Subcutaneous abdominal adipose tissue (tissue), 5 donors: ENCODE data around the gene OPN1LW.

Source experiments
- H3K27ac ChIP-seq: one replicate; pipeline ENCODE4 v1.7.0; 2013; ENCODE audit warnings: low read depth, mild to moderate bottlenecking, inconsistent platforms, low read length, moderate library complexity
- H3K27me3 ChIP-seq, 5 donors: one replicate each; pipeline ENCODE4 v1.7.0; 2013; ENCODE audit warnings: low read length in 5 of 5, inconsistent platforms in 1 of 5; ENCODE audit not compliant: control insufficient read depth in 5 of 5, insufficient read depth in 4 of 5
- H3K36me3 ChIP-seq, 5 donors: one replicate each; pipeline ENCODE4 v1.7.0; 2013; ENCODE audit warnings: low read length in 5 of 5; ENCODE audit not compliant: control insufficient read depth in 5 of 5, insufficient read depth in 5 of 5
- H3K4me1 ChIP-seq, 5 donors: one replicate each; pipeline ENCODE4 v1.7.0; 2013; ENCODE audit warnings: low read length in 5 of 5, mild to moderate bottlenecking in 3 of 5, moderate library complexity in 1 of 5; ENCODE audit not compliant: control insufficient read depth in 5 of 5, insufficient read depth in 5 of 5
- H3K4me3 ChIP-seq, 5 donors: one replicate each; pipeline ENCODE4 v1.7.0; 2013; ENCODE audit warnings: low read length in 5 of 5, low read depth in 1 of 5
- H3K9ac ChIP-seq, 5 donors: one replicate each; pipeline ENCODE4 v1.7.0; 2013; ENCODE audit warnings: low read length in 5 of 5, mild to moderate bottlenecking in 4 of 5, moderate library complexity in 3 of 5
- H3K9me3 ChIP-seq, 5 donors: one replicate each; pipeline ENCODE4 v1.7.0; 2013; ENCODE audit warnings: low read length in 5 of 5; ENCODE audit not compliant: control insufficient read depth in 5 of 5
- donor health status: healthy.
- donor health status: healthy.
- donor health status: healthy.
- donor health status: healthy.
- donor health status: healthy.

The OPN1LW gene

GRCh38 chrX:154131955-154132354 is 12.1 kb upstream of the OPN1LW start:
- Histone ChIP-seq H3K4me3 (no peak overlapping the region), H3K4me1 (peaks cover 0 to 6% (median 1%) of the 10 kb centered on the region in 5 donors), H3K27me3 (peaks cover 0 to 10% (median 2%) of the 10 kb centered on the region in 5 donors)

DNA sequence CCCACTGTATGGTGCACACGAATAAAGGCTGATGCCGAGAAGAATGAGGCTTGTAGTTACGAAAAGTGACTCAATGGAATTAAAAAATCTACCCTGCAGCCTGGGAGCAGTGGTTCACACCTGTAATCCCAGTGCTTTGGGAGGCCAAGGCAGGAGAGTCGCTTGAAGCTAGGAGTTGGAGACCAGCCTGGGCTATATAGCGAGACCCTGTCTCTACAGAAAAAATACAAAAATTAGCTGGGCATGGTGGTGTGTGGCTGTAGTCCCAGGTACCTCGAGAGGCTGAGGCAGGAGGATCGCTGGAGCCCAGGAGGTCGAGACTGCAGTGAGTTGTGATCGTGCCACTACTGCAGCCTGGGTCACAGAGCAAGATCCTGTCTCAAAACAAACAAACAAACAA is 11.7 kb upstream of the OPN1LW start:
- Histone ChIP-seq H3K36me3 (no peaks in the 10 kb centered on the region), H3K9me3 (no peaks in the 10 kb centered on the region), H3K27ac (no peak overlapping the region), H3K4me3 (no peak overlapping the region), H3K4me1 (peaks cover 0 to 7% (median 1%) of the 10 kb centered on the region in 5 donors), H3K9ac (no peak overlapping the region), H3K27me3 (peaks cover 0 to 10% (median 2%) of the 10 kb centered on the region in 5 donors)

More at GRCh38 chrX:154131955-154132354, 12.1 kb upstream of the OPN1LW start:
- Histone ChIP-seq H3K9me3 (no peaks in the 10 kb centered on the region), H3K9ac (no peak overlapping the region), H3K27ac (no peak overlapping the region), H3K36me3 (no peaks in the 10 kb centered on the region)

GRCh38 chrX:154135458-154136229 is 8.4 kb upstream of the OPN1LW start:
- no peak overlapping the region for H3K27ac ChIP-seq

DNA sequence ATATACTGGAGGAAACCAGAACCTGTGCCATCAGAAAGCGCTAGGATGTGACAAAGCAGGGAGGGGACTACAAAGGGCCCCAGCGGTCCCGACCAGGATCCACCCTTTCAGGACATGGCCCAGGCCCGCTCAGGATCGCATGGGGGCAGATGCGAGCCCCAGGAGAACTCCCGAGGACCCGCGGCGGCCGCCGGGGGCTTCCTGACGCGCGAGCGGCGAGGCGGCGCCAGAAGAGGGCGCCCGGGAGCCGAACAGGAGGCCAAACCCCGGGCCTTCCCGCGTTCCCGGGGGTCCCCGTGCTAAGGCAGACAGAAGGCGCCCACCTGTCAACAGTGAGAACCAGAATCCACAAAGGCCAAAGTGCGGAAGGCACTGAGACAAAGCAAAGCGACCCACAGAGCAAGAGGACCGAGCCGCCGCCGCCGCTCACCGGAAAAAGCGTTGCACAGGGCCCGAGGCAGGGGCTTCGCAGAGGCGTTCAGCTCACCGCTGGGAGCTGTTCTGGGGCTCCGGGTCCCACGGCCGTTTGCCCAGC is 7.3 kb upstream of the OPN1LW start:
- Histone ChIP-seq H3K4me1 (peaks cover 0 to 7% (median 1%) of the 10 kb centered on the region in 5 donors), H3K36me3 (no peaks in the 10 kb centered on the region), H3K27me3 (peaks cover 0 to 10% (median 2%) of the 10 kb centered on the region in 5 donors), H3K9me3 (peaks cover 0 to 4% (median 0%) of the 10 kb centered on the region in 5 donors), H3K4me3 (peak overlapping the region in 3 of 5 donors; percentile 35 to 47 (median 40)), H3K27ac (peak overlapping the region; percentile 30), H3K9ac (peak overlapping the region in 2 of 5 donors; percentile 47 to 56)

More at GRCh38 chrX:154135458-154136229, 8.4 kb upstream of the OPN1LW start:
- Histone ChIP-seq H3K4me1 (peaks cover 0 to 7% (median 1%) of the 10 kb centered on the region in 5 donors), H3K9ac (no peak overlapping the region), H3K4me3 (no peak overlapping the region), H3K9me3 (peaks cover 0 to 4% (median 0%) of the 10 kb centered on the region in 5 donors), H3K27me3 (peaks cover 0 to 10% (median 2%) of the 10 kb centered on the region in 5 donors), H3K36me3 (no peaks in the 10 kb centered on the region)

DNA sequence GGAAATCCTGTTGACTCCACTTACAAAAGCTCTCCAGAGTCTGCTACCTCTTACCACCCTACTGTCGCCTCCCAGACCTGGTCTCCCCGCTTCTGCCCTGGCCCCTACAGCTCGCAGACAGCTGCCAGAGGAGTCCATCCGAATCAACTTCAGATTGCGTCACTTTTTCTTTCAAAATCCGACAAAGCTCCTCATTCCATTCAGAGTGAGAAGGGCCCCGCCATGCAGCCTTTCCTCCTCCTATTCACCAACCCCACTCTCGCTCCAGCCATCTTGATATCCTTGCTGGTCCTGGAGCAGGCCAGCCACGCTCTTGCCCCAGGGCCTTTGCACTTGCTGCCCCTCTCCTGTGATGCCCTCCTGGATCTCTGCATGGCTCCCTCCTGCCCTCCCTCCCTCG is 5.2 kb upstream of the OPN1LW start:
- Histone ChIP-seq H3K27me3 (peaks cover 0 to 12% (median 6%) of the 10 kb centered on the region in 5 donors), H3K9ac (no peak overlapping the region)

GRCh38 chrX:154140206-154140605 is 3.8 kb upstream of the OPN1LW start:
- no peak overlapping the region for H3K9ac ChIP-seq
- H3K27me3 ChIP-seq = peaks cover 0 to 12% (median 6%) of the 10 kb centered on the region in 5 donors
- peaks cover 0 to 4% (median 0%) of the 10 kb centered on the region in 5 donors for H3K9me3 ChIP-seq
- H3K4me1 ChIP-seq = peaks cover 0 to 7% (median 1%) of the 10 kb centered on the region in 5 donors
- no peak overlapping the region for H3K4me3 ChIP-seq
- no peak overlapping the region for H3K27ac ChIP-seq
- no peaks in the 10 kb centered on the region for H3K36me3 ChIP-seq

More for the DNA sequence above, 5.2 kb upstream of the OPN1LW start:
- H3K4me1 ChIP-seq = peaks cover 0 to 7% (median 1%) of the 10 kb centered on the region in 5 donors
- H3K36me3 ChIP-seq = no peaks in the 10 kb centered on the region
- peaks cover 0 to 4% (median 0%) of the 10 kb centered on the region in 5 donors for H3K9me3 ChIP-seq
- H3K27ac ChIP-seq = no peak overlapping the region
- H3K4me3 ChIP-seq = no peak overlapping the region

DNA sequence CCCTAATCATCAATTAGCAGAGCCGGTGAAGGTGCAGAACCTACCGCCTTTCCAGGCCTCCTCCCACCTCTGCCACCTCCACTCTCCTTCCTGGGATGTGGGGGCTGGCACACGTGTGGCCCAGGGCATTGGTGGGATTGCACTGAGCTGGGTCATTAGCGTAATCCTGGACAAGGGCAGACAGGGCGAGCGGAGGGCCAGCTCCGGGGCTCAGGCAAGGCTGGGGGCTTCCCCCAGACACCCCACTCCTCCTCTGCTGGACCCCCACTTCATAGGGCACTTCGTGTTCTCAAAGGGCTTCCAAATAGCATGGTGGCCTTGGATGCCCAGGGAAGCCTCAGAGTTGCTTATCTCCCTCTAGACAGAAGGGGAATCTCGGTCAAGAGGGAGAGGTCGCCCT is 3.3 kb upstream of the OPN1LW start:
- no peak overlapping the region for H3K9ac ChIP-seq
- H3K4me1 ChIP-seq = peaks cover 0 to 7% (median under 1%) of the 10 kb centered on the region in 5 donors
- peaks cover 0 to 4% (median 0%) of the 10 kb centered on the region in 5 donors for H3K9me3 ChIP-seq
- no peak overlapping the region for H3K4me3 ChIP-seq
- H3K27me3 ChIP-seq = peaks cover 0 to 7% (median 6%) of the 10 kb centered on the region in 5 donors
- no peaks in the 10 kb centered on the region for H3K36me3 ChIP-seq
- no peak overlapping the region for H3K27ac ChIP-seq

GRCh38 chrX:154142386-154142785 is 1.7 kb upstream of the OPN1LW start:
- Histone ChIP-seq H3K9me3 (peaks cover 0 to 4% (median 0%) of the 10 kb centered on the region in 5 donors), H3K27me3 (peaks cover 0 to 7% (median 4%) of the 10 kb centered on the region in 5 donors), H3K9ac (no peak overlapping the region), H3K4me1 (no peaks in the 10 kb centered on the region), H3K36me3 (no peaks in the 10 kb centered on the region), H3K4me3 (no peak overlapping the region), H3K27ac (no peak overlapping the region)

GRCh38 chrX:154142950-154143745 is 895 bp upstream of the OPN1LW start:
- Histone ChIP-seq H3K36me3 (no peaks in the 10 kb centered on the region), H3K27me3 (peaks cover 0 to 7% (median 4%) of the 10 kb centered on the region in 5 donors), H3K9me3 (peaks cover 0 to 4% (median 0%) of the 10 kb centered on the region in 5 donors), H3K4me1 (no peaks in the 10 kb centered on the region), H3K27ac (no peak overlapping the region), H3K9ac (no peak overlapping the region), H3K4me3 (no peak overlapping the region)
